Fibroblast of pulmonary artery (primary cell): ENCODE measurements around the gene CA14.
"Not testable (repeated sequence)": the region's sequence is repeated elsewhere in the genome, so short reads cannot be mapped to it uniquely, and the experiment has no call there.

ENCODE experiments used
- DNase-seq: peaks from one replicate; pipeline ENCODE4 v3.0.0-alpha.2; 2010; ENCODE audit warnings: low read depth
- H3K4me3 ChIP-seq: replicated peaks from 2 replicates; pipeline ENCODE4 v1.5.1; 2011; ENCODE audit warnings: low read depth, mild to moderate bottlenecking, control low read depth, low read length, moderate library complexity
- TF ChIP-seq, protein P1 (sequence below): IDR thresholded peaks from 2 replicates; pipeline ENCODE4 v1.5.1; 2011; ENCODE audit warnings: mild to moderate bottlenecking, control low read depth, low read length, inconsistent platforms; ENCODE audit errors: missing control alignments

The CA14 gene

DNA sequence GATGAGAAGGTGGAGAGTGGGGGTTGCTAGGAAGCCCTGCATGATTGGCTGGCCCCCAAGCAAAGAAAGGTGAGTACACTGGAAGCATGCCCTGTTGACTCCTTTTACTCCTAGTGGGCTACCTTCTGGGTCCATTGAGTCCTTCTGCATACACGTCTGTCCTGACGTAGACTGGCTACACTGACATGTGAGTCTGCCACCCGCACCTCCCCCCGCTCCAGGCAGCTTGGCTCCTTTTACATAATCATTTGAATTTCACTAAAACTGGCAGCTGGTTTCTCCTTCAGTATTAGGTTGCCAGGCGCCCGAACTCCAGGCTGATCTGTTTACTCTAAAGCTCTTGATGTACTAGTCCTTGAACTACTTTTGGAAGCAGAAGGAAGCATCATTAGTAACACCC, 44.8 kb downstream of the CA14 start:
- no peak for DNase-seq
- TF ChIP-seq, protein P1, sequence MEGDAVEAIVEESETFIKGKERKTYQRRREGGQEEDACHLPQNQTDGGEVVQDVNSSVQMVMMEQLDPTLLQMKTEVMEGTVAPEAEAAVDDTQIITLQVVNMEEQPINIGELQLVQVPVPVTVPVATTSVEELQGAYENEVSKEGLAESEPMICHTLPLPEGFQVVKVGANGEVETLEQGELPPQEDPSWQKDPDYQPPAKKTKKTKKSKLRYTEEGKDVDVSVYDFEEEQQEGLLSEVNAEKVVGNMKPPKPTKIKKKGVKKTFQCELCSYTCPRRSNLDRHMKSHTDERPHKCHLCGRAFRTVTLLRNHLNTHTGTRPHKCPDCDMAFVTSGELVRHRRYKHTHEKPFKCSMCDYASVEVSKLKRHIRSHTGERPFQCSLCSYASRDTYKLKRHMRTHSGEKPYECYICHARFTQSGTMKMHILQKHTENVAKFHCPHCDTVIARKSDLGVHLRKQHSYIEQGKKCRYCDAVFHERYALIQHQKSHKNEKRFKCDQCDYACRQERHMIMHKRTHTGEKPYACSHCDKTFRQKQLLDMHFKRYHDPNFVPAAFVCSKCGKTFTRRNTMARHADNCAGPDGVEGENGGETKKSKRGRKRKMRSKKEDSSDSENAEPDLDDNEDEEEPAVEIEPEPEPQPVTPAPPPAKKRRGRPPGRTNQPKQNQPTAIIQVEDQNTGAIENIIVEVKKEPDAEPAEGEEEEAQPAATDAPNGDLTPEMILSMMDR = no peak
- H3K4me3 ChIP-seq = no peak overlapping the region

DNA sequence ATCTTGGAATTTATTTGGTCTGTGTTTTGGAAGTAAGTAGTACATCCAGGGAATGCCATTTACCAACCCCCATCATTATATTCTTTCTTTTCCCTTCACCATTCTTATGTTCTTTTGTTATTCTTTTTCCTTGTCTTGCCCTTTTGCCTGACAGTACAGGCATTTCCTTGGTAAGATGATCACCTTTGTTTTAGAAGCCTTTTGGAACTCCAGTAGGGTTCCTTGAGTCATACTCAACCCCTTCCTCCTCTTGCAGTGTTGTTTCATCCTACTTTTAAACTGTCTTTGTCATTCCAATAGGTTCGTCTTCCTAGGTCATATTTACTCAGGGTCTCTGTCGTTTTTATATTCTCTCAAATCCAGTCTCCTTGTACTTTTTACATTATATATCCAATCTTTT, 45.3 kb downstream of the CA14 start:
- no peak overlapping the region for H3K4me3 ChIP-seq
- no peak for DNase-seq
- TF ChIP-seq, protein P1 = no peak

- not testable (repeated sequence) for H3K4me3 ChIP-seq, DNase-seq
Observed at GRCh38 chr1:150308585-150308984, 51.0 kb downstream of the CA14 start.

- H3K4me3 ChIP-seq = no peak overlapping the region
- TF ChIP-seq, protein P1 = no peak
- DNase-seq = no peak
Observed at GRCh38 chr1:150309758-150310508, 52.4 kb downstream of the CA14 start.

DNA sequence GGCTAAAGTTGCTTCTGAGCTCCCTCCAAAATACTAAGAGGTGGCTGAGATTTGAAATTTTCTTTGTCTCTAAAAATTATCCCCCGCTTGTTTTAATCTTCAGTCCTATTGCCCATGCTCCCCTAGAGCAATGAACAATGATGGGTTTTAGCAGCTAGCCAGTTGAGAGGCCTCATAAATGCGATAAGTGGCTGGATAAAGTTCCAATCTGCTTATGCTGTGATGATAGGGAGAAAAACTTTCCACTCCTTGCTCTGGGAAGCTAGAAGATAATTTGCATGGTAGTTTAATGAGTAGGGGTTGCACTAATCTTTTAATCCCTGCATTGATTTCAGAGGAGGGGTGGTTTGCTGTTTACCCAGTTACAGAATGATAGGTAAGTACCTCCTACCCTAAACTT, 54.2 kb downstream of the CA14 start:
- TF ChIP-seq, protein P1 = no peak
- H3K4me3 ChIP-seq = no peak overlapping the region
- no peak for DNase-seq
